ENCODE results near the gene NACAD. TPM values are rescaled to one million over a fixed set of nuclear protein-coding genes. Genes with fewer than 3 reads are reported as not detected.

The NACAD gene
- polyA plus RNA-seq, 1 experiment: 0.64 TPM

DNA sequence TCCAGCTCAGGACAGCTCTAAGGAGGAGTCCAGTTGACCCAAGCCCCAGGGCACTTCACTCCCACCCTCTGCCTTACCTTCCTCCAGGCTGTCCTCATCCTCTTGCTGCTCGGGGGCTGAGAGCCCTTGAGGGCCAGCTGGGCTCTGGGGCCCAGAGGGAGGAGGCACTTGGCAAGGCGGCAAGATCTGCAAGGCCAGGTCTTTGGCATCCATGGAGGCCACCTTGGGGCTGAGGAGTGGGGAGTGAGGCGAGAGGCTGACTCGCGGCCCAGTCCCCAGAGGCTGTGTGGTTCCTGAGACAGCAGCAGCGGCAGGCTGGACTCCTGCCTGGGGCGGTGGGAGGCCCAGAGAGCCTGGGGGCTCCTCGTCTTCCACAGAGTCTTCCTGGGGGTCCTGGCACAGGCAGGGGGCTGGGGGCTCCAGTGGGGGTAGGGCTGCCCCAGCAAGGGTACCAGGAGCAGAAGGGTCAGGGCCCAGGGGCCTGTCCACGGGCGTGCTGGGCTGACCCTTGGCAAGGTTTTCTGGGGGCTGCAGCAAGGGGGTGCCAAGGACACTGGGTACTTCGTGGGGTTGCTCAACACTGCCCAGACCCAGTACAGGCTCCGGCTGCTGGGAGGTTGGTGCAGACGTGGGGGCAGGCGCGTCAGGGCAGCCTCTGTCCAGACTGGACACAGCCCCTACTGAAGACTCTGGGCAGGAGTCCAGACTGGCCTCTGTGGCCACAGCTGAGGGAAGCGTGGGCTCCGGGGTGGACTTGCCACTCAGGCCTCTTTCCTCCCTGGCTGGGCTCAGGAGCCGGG lies 6.5 kb downstream of the NACAD start:
- Histone ChIP-seq H3K4me3 (ENCODE audit: low read depth, low read length) (no peak overlapping the region), H3K27ac (ENCODE audit: low read depth, low read length) (no peak overlapping the region), H3K9me3 (ENCODE audit: control insufficient read depth, insufficient read depth, low read length) (no peaks in the 10 kb centered on the region; the same call in 1 of the 2 replicates), H3K27me3 (ENCODE audit: control insufficient read depth, insufficient read depth, low read length) (no peaks in the 10 kb centered on the region)
- POLR2A ChIA-PET: no interaction called here
- DNase-seq (ENCODE audit: low read depth, low spot score): no peak
- CTCF ChIA-PET: no interaction called here
- TF ChIP-seq, protein P1, sequence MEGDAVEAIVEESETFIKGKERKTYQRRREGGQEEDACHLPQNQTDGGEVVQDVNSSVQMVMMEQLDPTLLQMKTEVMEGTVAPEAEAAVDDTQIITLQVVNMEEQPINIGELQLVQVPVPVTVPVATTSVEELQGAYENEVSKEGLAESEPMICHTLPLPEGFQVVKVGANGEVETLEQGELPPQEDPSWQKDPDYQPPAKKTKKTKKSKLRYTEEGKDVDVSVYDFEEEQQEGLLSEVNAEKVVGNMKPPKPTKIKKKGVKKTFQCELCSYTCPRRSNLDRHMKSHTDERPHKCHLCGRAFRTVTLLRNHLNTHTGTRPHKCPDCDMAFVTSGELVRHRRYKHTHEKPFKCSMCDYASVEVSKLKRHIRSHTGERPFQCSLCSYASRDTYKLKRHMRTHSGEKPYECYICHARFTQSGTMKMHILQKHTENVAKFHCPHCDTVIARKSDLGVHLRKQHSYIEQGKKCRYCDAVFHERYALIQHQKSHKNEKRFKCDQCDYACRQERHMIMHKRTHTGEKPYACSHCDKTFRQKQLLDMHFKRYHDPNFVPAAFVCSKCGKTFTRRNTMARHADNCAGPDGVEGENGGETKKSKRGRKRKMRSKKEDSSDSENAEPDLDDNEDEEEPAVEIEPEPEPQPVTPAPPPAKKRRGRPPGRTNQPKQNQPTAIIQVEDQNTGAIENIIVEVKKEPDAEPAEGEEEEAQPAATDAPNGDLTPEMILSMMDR (IDR thresholded peaks at IDR 0.05; ENCODE audit: low read depth, low read length): no peak

DNA sequence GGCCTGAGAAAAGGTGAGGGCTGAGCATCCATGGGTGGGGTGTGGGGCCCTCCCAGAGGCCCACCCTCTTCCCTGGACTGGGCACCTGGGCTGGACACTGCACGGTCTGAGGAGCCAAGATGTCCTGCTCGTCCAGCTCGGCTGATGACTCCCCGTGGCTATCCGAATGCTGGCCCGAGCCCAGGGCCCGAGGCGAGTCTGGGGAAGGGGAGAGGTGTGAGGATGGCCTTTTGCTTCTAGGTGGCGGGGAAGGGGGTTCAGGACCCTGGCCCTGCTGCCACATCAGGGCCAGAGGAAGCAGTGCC lies 7.1 kb downstream of the NACAD start:
- CTCF ChIA-PET: no interaction called here
- no peaks in the 10 kb centered on the region; the same call in 1 of the 2 replicates for H3K9me3 ChIP-seq (ENCODE audit: control insufficient read depth, insufficient read depth, low read length)
- no peak overlapping the region for H3K27ac ChIP-seq (ENCODE audit: low read depth, low read length)
- POLR2A ChIA-PET: no interaction called here
- no peak for DNase-seq (ENCODE audit: low read depth, low spot score)
- H3K4me3 ChIP-seq (ENCODE audit: low read depth, low read length): no peak overlapping the region
- no peaks in the 10 kb centered on the region for H3K27me3 ChIP-seq (ENCODE audit: control insufficient read depth, insufficient read depth, low read length)
- TF ChIP-seq, protein P1 (IDR thresholded peaks at IDR 0.05; ENCODE audit: low read depth, low read length): no peak

DNA sequence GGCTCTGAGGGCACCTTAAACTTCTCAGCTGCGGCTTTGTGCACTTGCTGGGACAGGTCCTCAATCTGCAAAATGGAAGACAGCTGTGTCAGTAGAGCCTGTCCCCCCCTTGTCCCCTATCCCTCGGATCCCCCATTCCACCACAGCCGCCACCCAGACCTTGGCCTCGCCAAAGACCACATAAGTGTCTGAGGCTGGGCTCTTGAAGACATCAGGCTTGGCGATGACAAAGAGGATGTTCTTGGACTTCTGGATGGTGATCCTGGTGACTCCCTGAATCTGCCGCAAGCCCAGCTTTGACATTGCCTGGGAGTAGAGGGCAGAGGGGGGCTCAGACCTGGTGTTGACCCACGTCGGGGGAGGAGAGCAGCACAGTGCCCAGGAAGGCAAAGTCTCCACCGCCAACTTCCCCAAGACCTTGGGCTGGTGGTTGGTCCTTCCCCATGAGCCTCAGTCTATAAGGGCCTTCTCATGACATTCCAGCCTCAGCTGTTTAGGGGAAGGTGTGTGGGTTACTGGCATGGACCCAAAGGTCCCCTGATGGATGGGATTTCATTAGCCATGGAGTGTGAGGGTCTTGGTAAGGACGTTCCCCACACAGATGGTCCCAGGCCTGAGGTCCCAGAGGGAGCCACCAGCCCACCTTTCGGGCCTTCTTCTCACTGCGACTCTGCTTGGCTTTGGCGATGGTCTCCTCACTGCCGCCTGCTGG lies 7.7 kb downstream of the NACAD start:
- ChIA-PET CTCF (no interaction called here), POLR2A (interaction anchor here (0.8 kb wide), 1 partner anchor 8 kb away, joined by 3 read pairs; no protein-coding TSS in a partner anchor)
- TF ChIP-seq, protein P1 (IDR thresholded peaks at IDR 0.05; ENCODE audit: low read depth, low read length): no peak
- Histone ChIP-seq H3K4me3 (ENCODE audit: low read depth, low read length) (no peak overlapping the region), H3K27ac (ENCODE audit: low read depth, low read length) (no peak overlapping the region), H3K27me3 (ENCODE audit: control insufficient read depth, insufficient read depth, low read length) (no peaks in the 10 kb centered on the region), H3K9me3 (ENCODE audit: control insufficient read depth, insufficient read depth, low read length) (no peaks in the 10 kb centered on the region; the same call in 1 of the 2 replicates)
- DNase-seq (ENCODE audit: low read depth, low spot score): no peak

DNA sequence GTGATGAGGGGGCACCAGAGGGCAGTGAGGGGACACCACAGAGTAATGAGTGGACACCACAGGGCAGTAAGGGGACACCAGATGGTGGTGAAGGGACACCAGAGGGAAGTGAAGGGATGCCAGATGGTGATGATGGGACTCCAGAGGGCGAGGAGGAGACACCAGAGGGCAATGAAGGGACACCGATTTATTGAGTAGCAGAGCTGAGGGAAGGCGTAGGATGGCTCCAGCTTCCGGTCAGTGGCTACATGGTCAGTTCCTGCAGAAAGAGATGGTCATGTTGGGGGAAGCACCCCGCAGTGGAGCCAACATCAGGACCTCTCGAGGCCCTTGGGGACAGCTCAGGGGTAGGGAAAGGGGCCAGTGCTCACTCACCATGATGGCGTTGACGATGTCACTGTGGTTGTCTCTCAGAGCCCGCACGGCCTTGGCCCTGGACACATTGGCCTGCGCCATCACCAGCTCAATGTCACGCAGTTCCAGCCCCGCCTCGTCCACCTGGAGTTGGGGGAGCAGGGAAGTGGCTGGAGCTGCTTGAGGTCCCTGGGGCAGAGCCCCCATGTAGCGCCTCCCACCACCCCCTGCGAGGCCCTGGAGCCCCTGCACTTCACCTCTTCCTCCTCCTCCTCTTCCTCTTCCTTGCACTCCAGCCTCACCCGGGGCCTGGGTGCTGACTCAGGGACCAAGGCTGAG lies 8.4 kb downstream of the NACAD start:
- H3K27ac ChIP-seq (ENCODE audit: low read depth, low read length): no peak overlapping the region

More for the DNA sequence above, 8.4 kb downstream of the NACAD start:
- no peaks in the 10 kb centered on the region; the same call in 1 of the 2 replicates for H3K9me3 ChIP-seq (ENCODE audit: control insufficient read depth, insufficient read depth, low read length)
- H3K4me3 ChIP-seq (ENCODE audit: low read depth, low read length): no peak overlapping the region
- ChIA-PET CTCF (no interaction called here), POLR2A (interaction anchor here (0.8 kb wide), 1 partner anchor 9 kb away, joined by 3 read pairs; no protein-coding TSS in a partner anchor)
- DNase-seq (ENCODE audit: low read depth, low spot score): no peak
- TF ChIP-seq, protein P1 (IDR thresholded peaks at IDR 0.05; ENCODE audit: low read depth, low read length): no peak
- H3K27me3 ChIP-seq (ENCODE audit: control insufficient read depth, insufficient read depth, low read length): no peaks in the 10 kb centered on the region
